Calu3 (cell line): ENCODE measurements around the gene PLEKHG3. TPM values are rescaled to one million over a fixed set of nuclear protein-coding genes. Genes with fewer than 3 reads are reported as not detected.
"Not testable (repeated sequence)": the region's sequence is repeated elsewhere in the genome, so short reads cannot be mapped to it uniquely, and the experiment has no call there.

Experiments
- Bru-seq: library from RNA; stranded (reverse); fragments of 400-500 nt; gene quantifications from one replicate; lab custom pipeline; 2021; lab: Mats Ljungman, UMichigan
- BruChase-seq, 2 experiments: library from RNA; stranded (reverse); fragments of 400-500 nt; gene quantifications; one replicate each; lab custom pipeline; 2021; lab: Mats Ljungman, UMichigan
- BruUV-seq: library from RNA; stranded (reverse); fragments of 400-500 nt; replicated peaks from 2 replicates; lab custom pipeline; 2021; lab: Mats Ljungman, UMichigan
- CTCF ChIA-PET: fragments of 300-600 bp; sonication (Branson Sonifier 250); formaldehyde crosslinking; loops from one replicate; lab custom pipeline; 2022; ENCODE audit warnings: antibody characterized with exemption; lab: Charles Lee
- DNase-seq: peaks from one replicate; pipeline ENCODE4 v3.0.0; 2022
- H3K27ac Mint-ChIP-seq: one replicate; pipeline ENCODE4 v1.8.0; 2022; ENCODE audit warnings: mixed read lengths; ENCODE audit not compliant: unreplicated experiment
- H3K27me3 Mint-ChIP-seq: one replicate; pipeline ENCODE4 v1.8.0; 2022; ENCODE audit warnings: mixed read lengths; ENCODE audit not compliant: unreplicated experiment
- H3K36me3 Mint-ChIP-seq: one replicate; pipeline ENCODE4 v1.8.0; 2022; ENCODE audit warnings: mild to moderate bottlenecking, moderate library complexity, mixed read lengths; ENCODE audit not compliant: insufficient read depth, unreplicated experiment
- H3K4me1 Mint-ChIP-seq: one replicate; pipeline ENCODE4 v1.8.0; 2022; ENCODE audit warnings: mild to moderate bottlenecking, low read depth, mixed read lengths; ENCODE audit not compliant: unreplicated experiment
- H3K4me3 Mint-ChIP-seq: one replicate; pipeline ENCODE4 v1.8.0; 2022; ENCODE audit warnings: mild to moderate bottlenecking, low read depth, moderate library complexity, mixed read lengths; ENCODE audit not compliant: unreplicated experiment
- H3K9me3 Mint-ChIP-seq: one replicate; pipeline ENCODE4 v1.8.0; 2022; ENCODE audit warnings: low read depth, mixed read lengths; ENCODE audit not compliant: unreplicated experiment
- intact Hi-C: fragments of 100-400 bp; cut with micrococcal nuclease; formaldehyde crosslinking; loops from one replicate; pipeline ENCODE4 v1.10.0; 2022; ENCODE audit not compliant: unreplicated experiment
- long read RNA-seq: library from polyadenylated mRNA; stranded (forward); transcript quantifications from one replicate; pipeline ENCODE4 v2.0.0, GENCODE V29; 2022
- total RNA-seq: library from RNA; stranded (reverse); gene quantifications from 2 replicates; pipeline ENCODE4 v1.2.3, GENCODE V29; 2022
- TF ChIP-seq, protein P1 (sequence below): fragments of 200-600 bp; IDR thresholded peaks from one replicate; pipeline ENCODE4 v1.8.0; 2022; ENCODE audit warnings: antibody characterized with exemption; ENCODE audit not compliant: unreplicated experiment

PLEKHG3 gene
- total RNA-seq (39.0 and 53.6 TPM in 2 replicates), Bru-seq, nascent RNA (percentile 74 among the genes with signal in this experiment), BruChase-seq, experiment 1, labeled RNA remaining after a 6-hour chase (percentile 69 among the genes with signal in this experiment), BruChase-seq, experiment 2, labeled RNA remaining after a 2-hour chase (percentile 69 among the genes with signal in this experiment)
- long read RNA-seq, partial matches to known transcripts: 8 of 9 reads
- long read RNA-seq, other reads (novel, unspliced or antisense): 0 of 9 reads

- TF ChIP-seq, protein P1, sequence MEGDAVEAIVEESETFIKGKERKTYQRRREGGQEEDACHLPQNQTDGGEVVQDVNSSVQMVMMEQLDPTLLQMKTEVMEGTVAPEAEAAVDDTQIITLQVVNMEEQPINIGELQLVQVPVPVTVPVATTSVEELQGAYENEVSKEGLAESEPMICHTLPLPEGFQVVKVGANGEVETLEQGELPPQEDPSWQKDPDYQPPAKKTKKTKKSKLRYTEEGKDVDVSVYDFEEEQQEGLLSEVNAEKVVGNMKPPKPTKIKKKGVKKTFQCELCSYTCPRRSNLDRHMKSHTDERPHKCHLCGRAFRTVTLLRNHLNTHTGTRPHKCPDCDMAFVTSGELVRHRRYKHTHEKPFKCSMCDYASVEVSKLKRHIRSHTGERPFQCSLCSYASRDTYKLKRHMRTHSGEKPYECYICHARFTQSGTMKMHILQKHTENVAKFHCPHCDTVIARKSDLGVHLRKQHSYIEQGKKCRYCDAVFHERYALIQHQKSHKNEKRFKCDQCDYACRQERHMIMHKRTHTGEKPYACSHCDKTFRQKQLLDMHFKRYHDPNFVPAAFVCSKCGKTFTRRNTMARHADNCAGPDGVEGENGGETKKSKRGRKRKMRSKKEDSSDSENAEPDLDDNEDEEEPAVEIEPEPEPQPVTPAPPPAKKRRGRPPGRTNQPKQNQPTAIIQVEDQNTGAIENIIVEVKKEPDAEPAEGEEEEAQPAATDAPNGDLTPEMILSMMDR: no peak
- no TSS peak for BruUV-seq
- Mint-ChIP-seq H3K4me1 (peaks cover 57% of the 10 kb centered on the region), H3K9me3 (no peaks in the 10 kb centered on the region), H3K27me3 (no peaks in the 10 kb centered on the region), H3K27ac (peak within 1 kb of the TSS; percentile 47), H3K36me3 (peaks cover 46% of the 10 kb centered on the region), H3K4me3 (peak within 1 kb of the TSS; percentile 75)
- intact Hi-C loops: no loop called here
- CTCF ChIA-PET: interaction anchor here (0.7 to 1.7 kb wide), 2 partner anchors 16 to 60 kb away, joined by 3 to 4 read pairs; no protein-coding TSS in a partner anchor
- DNase-seq: peak; percentile 81
Measured at GRCh38 chr14:64704143-64704742, at the start of gene PLEKHG3. TSS of gene PLEKHG3 (plus strand) at chr14:64704424. CDS start at chr14:64727632, 23,208 bp downstream.

GRCh38 chr14:64654901-64655300, 49.3 kb upstream of the PLEKHG3 start:
- Mint-ChIP-seq H3K27ac (no peak overlapping the region), H3K4me3 (no peak overlapping the region), H3K4me1 (peaks cover 10% of the 10 kb centered on the region), H3K9me3 (no peaks in the 10 kb centered on the region), H3K27me3 (peaks cover 19% of the 10 kb centered on the region), H3K36me3 (no peaks in the 10 kb centered on the region)
- intact Hi-C loops: no loop called here
- no peak for DNase-seq
- BruUV-seq: no TSS peak
- TF ChIP-seq, protein P1: no peak
- CTCF ChIA-PET: interaction anchor here (1.3 to 1.4 kb wide), 2 partner anchors 19 to 110 kb away, joined by 5 to 6 read pairs; no protein-coding TSS in a partner anchor

GRCh38 chr14:64656986-64657385, 47.2 kb upstream of the PLEKHG3 start:
- Mint-ChIP-seq H3K27ac (no peak overlapping the region), H3K4me3 (no peak overlapping the region), H3K36me3 (no peaks in the 10 kb centered on the region), H3K27me3 (peaks cover 17% of the 10 kb centered on the region), H3K4me1 (peaks cover 10% of the 10 kb centered on the region), H3K9me3 (no peaks in the 10 kb centered on the region)
- BruUV-seq: no TSS peak
- intact Hi-C loops: no loop called here
- DNase-seq: no peak
- CTCF ChIA-PET: no interaction called here
- TF ChIP-seq, protein P1: no peak

DNA sequence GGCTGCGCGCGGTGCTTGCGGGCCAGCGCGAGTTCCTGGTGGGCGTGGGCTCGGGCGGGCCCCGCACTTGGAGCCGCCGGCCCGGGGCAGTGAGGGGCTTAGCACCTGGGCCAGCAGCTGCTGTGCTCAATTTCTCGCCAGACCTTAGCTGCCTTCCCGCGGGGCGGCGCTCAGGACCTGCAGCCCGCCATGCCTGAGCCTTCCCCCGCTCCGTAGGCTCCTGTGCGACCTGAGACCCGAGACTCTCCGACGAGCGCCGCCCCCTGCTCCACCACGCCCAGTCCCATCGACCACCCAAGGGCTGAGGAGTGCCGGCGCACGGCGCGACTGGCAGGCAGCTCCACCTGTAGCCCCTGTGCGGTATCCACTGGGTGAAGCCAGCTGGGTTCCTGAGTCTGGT, 46.0 kb upstream of the PLEKHG3 start:
- no peaks in the 10 kb centered on the region for H3K36me3 Mint-ChIP-seq
- no TSS peak for BruUV-seq
- no peak overlapping the region for H3K4me3 Mint-ChIP-seq
- no peak overlapping the region for H3K27ac Mint-ChIP-seq
- H3K27me3 Mint-ChIP-seq: peaks cover 17% of the 10 kb centered on the region
- DNase-seq: no peak
- TF ChIP-seq, protein P1: no peak
- CTCF ChIA-PET: no interaction called here
- no peaks in the 10 kb centered on the region for H3K9me3 Mint-ChIP-seq
- peaks cover 10% of the 10 kb centered on the region for H3K4me1 Mint-ChIP-seq
- intact Hi-C loops: no loop called here

GRCh38 chr14:64658700-64659264, 45.4 kb upstream of the PLEKHG3 start:
- H3K4me3 Mint-ChIP-seq, H3K27ac Mint-ChIP-seq, H3K36me3 Mint-ChIP-seq, intact Hi-C loops, H3K4me1 Mint-ChIP-seq, DNase-seq, BruUV-seq, CTCF ChIA-PET, H3K9me3 Mint-ChIP-seq: not testable (repeated sequence)
- peaks cover 17% of the 10 kb centered on the region for H3K27me3 Mint-ChIP-seq
